Fibroblast of skin of right biceps (primary cell): ENCODE measurements around the gene C18orf32.
"Not testable (repeated sequence)": the region's sequence is repeated elsewhere in the genome, so short reads cannot be mapped to it uniquely, and the experiment has no call there.

Experiments
- DNase-seq: peaks from one replicate; pipeline ENCODE4 v3.0.0-alpha.2; 2013

The C18orf32 gene

GRCh38 chr18:49467019-49467563 is 19.9 kb downstream of the C18orf32 start:
- no peak for DNase-seq

GRCh38 chr18:49464718-49465598 is 22.1 kb downstream of the C18orf32 start:
- DNase-seq: peak; percentile 29

- no peak for DNase-seq
These were observed 25.4 kb downstream of the C18orf32 start for GRCh38 chr18:49461602-49461977.

- DNase-seq: peak; percentile 50
These were observed 25.9 kb downstream of the C18orf32 start for GRCh38 chr18:49460976-49461601.

- DNase-seq: peak; percentile 18
These were observed 27.4 kb downstream of the C18orf32 start for GRCh38 chr18:49459404-49460171.

- DNase-seq: no peak
These were observed 29.4 kb downstream of the C18orf32 start for GRCh38 chr18:49457616-49458015.

- DNase-seq: no peak
These were observed 30.2 kb downstream of the C18orf32 start for GRCh38 chr18:49456794-49457193.

GRCh38 chr18:49452534-49452933 is 34.5 kb downstream of the C18orf32 start:
- not testable (repeated sequence) for DNase-seq

GRCh38 chr18:49447810-49448745 is 39.0 kb downstream of the C18orf32 start:
- DNase-seq: peak; percentile 57

- DNase-seq: no peak
These were observed 40.6 kb downstream of the C18orf32 start for GRCh38 chr18:49446481-49446880.

GRCh38 chr18:49444581-49444980 is 42.5 kb downstream of the C18orf32 start:
- peak; percentile 39 for DNase-seq

GRCh38 chr18:49443837-49444236 is 43.2 kb downstream of the C18orf32 start:
- DNase-seq: no peak

GRCh38 chr18:49441338-49441938 is 45.6 kb downstream of the C18orf32 start:
- DNase-seq: no peak

GRCh38 chr18:49435170-49435569 is 51.9 kb downstream of the C18orf32 start:
- DNase-seq: no peak

- no peak for DNase-seq
These were observed 54.4 kb downstream of the C18orf32 start for GRCh38 chr18:49432602-49433001.

GRCh38 chr18:49431165-49431962 is 55.7 kb downstream of the C18orf32 start:
- DNase-seq: peak; percentile 4
